Breast epithelium (tissue), 3 donors: ENCODE data around the gene PTPN14.

ENCODE experiments used
- CTCF ChIP-seq, 3 donors: fragments of 450-650 bp; IDR thresholded peaks; one replicate each; pipeline ENCODE4 v1.5.1; 2016 to 2017; ENCODE audit warnings: antibody characterized with exemption in 3 of 3, mild to moderate bottlenecking in 3 of 3, moderate library complexity in 3 of 3
- POLR2A ChIP-seq: fragments of 450-650 bp; IDR thresholded peaks from one replicate; pipeline ENCODE4 v1.6.1; 2016; ENCODE audit warnings: antibody characterized with exemption, mild to moderate bottlenecking, moderate library complexity
- POLR2AphosphoS5 ChIP-seq, 3 donors: sonication (generic); formaldehyde crosslinking; IDR thresholded peaks; one replicate each; pipeline ENCODE4 v1.6.1; 2017; ENCODE audit warnings: antibody characterized with exemption in 3 of 3

GRCh38 chr1:214389734-214390133, 161.7 kb downstream of the PTPN14 start:
- TF ChIP-seq CTCF (IDR thresholded peaks at IDR 0.05) = no peak
- TF ChIP-seq POLR2AphosphoS5 (IDR thresholded peaks at IDR 0.05) = no peak
- no peak for TF ChIP-seq POLR2A
